A549 (cell line): ENCODE data around the gene FBF1. TPM values are rescaled to one million over a fixed set of nuclear protein-coding genes. Genes with fewer than 3 reads are reported as not detected.

Experiments used
- ATAC-seq, 2 experiments: fragments of 200-7000 bp in 1 of 2; fragments of >200 bp in 1 of 2; cut with Nextera tagmentation in 1 of 2; cut with Tn5 transposase in 1 of 2; 3 replicates each; pipeline versions ENCODE4 v1.8.0 to v1.9.1; 2018 to 2020; ENCODE audit warnings: mild to moderate bottlenecking in 1 of 2, moderate library complexity in 1 of 2
- CTCF ChIA-PET: fragments of 300-600 bp; sonication (Branson Sonifier 250); formaldehyde crosslinking; extraction: SDS; loops from one replicate; lab custom pipeline; 2021; ENCODE audit warnings: antibody characterized with exemption, inconsistent platforms; lab: Yijun Ruan, JAX
- POLR2A ChIA-PET: fragments of 350-600 bp; formaldehyde crosslinking; extraction: SDS; loops from one replicate; lab custom pipeline; 2021; ENCODE audit warnings: antibody characterized with exemption, inconsistent platforms; lab: Yijun Ruan, JAX
- DNase-seq, 2 experiments: peaks; one replicate each; pipeline versions ENCODE4 v3.0.0 to v3.0.0-alpha.2; 2011 to 2016; ENCODE audit warnings: low read depth in 1 of 2, low spot score in 1 of 2
- FAIRE-seq: peaks from 2 replicates; lab custom pipeline; 2011; peaks lifted over from hg19 to GRCh38; lab: Jason Lieb, UNC
- H3K27ac ChIP-seq, 2 experiments: fragments of >200 bp; sonication (Bioruptor Twin); formaldehyde crosslinking; 3 replicates each; pipeline ENCODE4 v1.5.1; 2016 to 2017
- H3K4me1 ChIP-seq: fragments of >200 bp; sonication (Bioruptor Twin); formaldehyde crosslinking; 3 replicates; pipeline ENCODE4 v1.6.1; 2016
- H3K4me2 ChIP-seq: fragments of >200 bp; sonication (Bioruptor Twin); formaldehyde crosslinking; 3 replicates; pipeline ENCODE4 v1.6.1; 2016
- H3K4me3 ChIP-seq: fragments of >200 bp; sonication (Bioruptor Twin); formaldehyde crosslinking; 3 replicates; pipeline ENCODE4 v1.5.1; 2016
- H3K9me3 ChIP-seq: fragments of >200 bp; sonication (Bioruptor Twin); formaldehyde crosslinking; 3 replicates; pipeline ENCODE4 v1.6.1; 2016
- CBX8 ChIP-seq: fragments of 200-600 bp; sonication (generic); IDR thresholded peaks from 2 replicates; pipeline ENCODE4 v1.6.1; 2016
- CEBPB ChIP-seq, 2 experiments: fragments of >200 bp in 1 of 2; sonication (Bioruptor Twin) in 1 of 2; formaldehyde crosslinking in 1 of 2; IDR thresholded peaks; 2 replicates each; pipeline ENCODE4 v1.6.1; 2012 to 2016
- CHD2 ChIP-seq: fragments of 150-350 bp; IDR thresholded peaks from 2 replicates; pipeline ENCODE4 v1.6.1; 2014; ENCODE audit warnings: low read length; ENCODE audit not compliant: partially characterized antibody
- CTCF ChIP-seq: fragments of >200 bp; sonication (Bioruptor Twin); formaldehyde crosslinking; IDR thresholded peaks from 3 replicates; pipeline ENCODE4 v1.5.1; 2016
- E2F6 ChIP-seq: IDR thresholded peaks from 2 replicates; pipeline ENCODE4 v1.6.1; 2012; ENCODE audit warnings: low read depth, borderline replicate concordance
- EHF ChIP-seq: fragments of 250-450 bp; sonication (Bioruptor Pico); IDR thresholded peaks from 2 replicates; pipeline ENCODE4 v1.5.0; 2020; ENCODE audit warnings: mild to moderate bottlenecking
- ESRRA ChIP-seq: fragments of 150-350 bp; IDR thresholded peaks from 2 replicates; pipeline ENCODE4 v1.6.1; 2014; ENCODE audit warnings: mild to moderate bottlenecking, low read length, borderline replicate concordance
- FOSL2 ChIP-seq, 2 experiments: fragments of 450-650 bp in 1 of 2; fragments of >200 bp in 1 of 2; sonication (Bioruptor Twin) in 1 of 2; formaldehyde crosslinking; IDR thresholded peaks; 2 replicates each; pipeline versions ENCODE4 v1.5.0 to v1.6.1; 2016 to 2020; ENCODE audit warnings: mild to moderate bottlenecking in 1 of 2, moderate library complexity in 1 of 2
- GATA3 ChIP-seq: IDR thresholded peaks from 2 replicates; pipeline ENCODE4 v1.6.1; 2012; ENCODE audit warnings: borderline replicate concordance
- HDAC2 ChIP-seq: fragments of 200-600 bp; sonication (generic); IDR thresholded peaks from 2 replicates; pipeline ENCODE4 v1.6.1; 2016
- HOXA7 ChIP-seq: fragments of 250-450 bp; sonication (Bioruptor Pico); IDR thresholded peaks from 2 replicates; pipeline ENCODE4 v1.5.0; 2020; ENCODE audit warnings: mild to moderate bottlenecking, moderate library complexity
- HOXB13 ChIP-seq: fragments of 250-450 bp; sonication (Bioruptor Pico); IDR thresholded peaks from 2 replicates; pipeline ENCODE4 v1.5.0; 2020; ENCODE audit warnings: low read depth, mild to moderate bottlenecking, moderate library complexity
- HOXB5 ChIP-seq: fragments of 250-450 bp; sonication (Bioruptor Pico); IDR thresholded peaks from 2 replicates; pipeline ENCODE4 v1.5.0; 2020; ENCODE audit warnings: mild to moderate bottlenecking, moderate library complexity
- JUN ChIP-seq, 2 experiments: fragments of >200 bp; sonication (Bioruptor Twin); formaldehyde crosslinking; IDR thresholded peaks; 2 replicates in 1 of 2; 3 replicates in 1 of 2; pipeline ENCODE4 v1.6.1; 2016 to 2017
- KDM5A ChIP-seq: fragments of 200-600 bp; sonication (generic); IDR thresholded peaks from 2 replicates; pipeline ENCODE4 v1.6.1; 2016; ENCODE audit warnings: antibody characterized with exemption, mild to moderate bottlenecking
- MAX ChIP-seq: IDR thresholded peaks from 2 replicates; pipeline ENCODE4 v1.6.1; 2012
- PHF8 ChIP-seq: fragments of 200-600 bp; sonication (generic); IDR thresholded peaks from 2 replicates; pipeline ENCODE4 v1.6.1; 2016; ENCODE audit warnings: low read depth, mild to moderate bottlenecking, antibody characterized with exemption, moderate library complexity, borderline replicate concordance
- POLR2AphosphoS2 ChIP-seq: conservative IDR thresholded peaks from 2 replicates; pipeline ENCODE4 v1.6.1; 2012; ENCODE audit warnings: low read length, improper control_type of control experiment, inconsistent platforms
- RARB ChIP-seq: fragments of 250-450 bp; sonication (Bioruptor Pico); IDR thresholded peaks from 2 replicates; pipeline ENCODE4 v1.8.0; 2021; ENCODE audit warnings: mild to moderate bottlenecking, moderate library complexity
- RFX5 ChIP-seq: fragments of 450-650 bp; IDR thresholded peaks from 2 replicates; pipeline ENCODE4 v1.7.1; 2014; ENCODE audit warnings: antibody characterized with exemption, mild to moderate bottlenecking, moderate library complexity
- SMC3 ChIP-seq: fragments of >200 bp; sonication (Bioruptor Twin); formaldehyde crosslinking; IDR thresholded peaks from 3 replicates; pipeline ENCODE4 v1.6.1; 2018; ENCODE audit warnings: inconsistent platforms
- TFCP2L1 ChIP-seq: fragments of 250-450 bp; sonication (Bioruptor Pico); IDR thresholded peaks from 2 replicates; pipeline ENCODE4 v1.5.0; 2021; ENCODE audit warnings: mild to moderate bottlenecking
- TP53 ChIP-seq: fragments of 250-450 bp; sonication (Bioruptor Pico); IDR thresholded peaks from 2 replicates; pipeline ENCODE4 v1.5.0; 2021; ENCODE audit warnings: mild to moderate bottlenecking, moderate library complexity
- USF2 ChIP-seq: fragments of 450-650 bp; IDR thresholded peaks from 2 replicates; pipeline ENCODE4 v1.6.1; 2014; ENCODE audit warnings: antibody characterized with exemption
- ZC3H11A ChIP-seq: fragments of 450-650 bp; IDR thresholded peaks from 2 replicates; pipeline ENCODE4 v1.6.1; 2014; ENCODE audit warnings: antibody characterized with exemption, mild to moderate bottlenecking
- ZSCAN20 ChIP-seq: fragments of 250-450 bp; sonication (Bioruptor Pico); IDR thresholded peaks from 2 replicates; pipeline ENCODE4 v1.8.0; 2022; ENCODE audit warnings: mild to moderate bottlenecking, moderate library complexity
- WGBS: methylation state at CpG from one replicate; pipeline ENCODE4 v1.1.6; 2017; ENCODE audit errors: missing lambda C conversion rate; 5-methylcytosine and 5-hydroxymethylcytosine counted together
- polyA minus RNA-seq: library from RNA; depleted of rRNA, polyadenylated mRNA; stranded (reverse); fragments of >200 nt; gene quantifications from 2 replicates; pipeline ENCODE4 v1.2.3, GENCODE V29; 2011; rRNA and poly(A)+ RNA removed
- polyA plus RNA-seq, 4 experiments: library from polyadenylated mRNA; depleted of rRNA in 3 of 4; stranded (reverse); fragments of >200 nt; fragmentation: RNase III in 1 of 4; extraction: RNeasy Plus Mini Kit Qiagen cat#74134 plus additional on column Dnase treatment in 1 of 4; gene quantifications; 2 replicates in 3 of 4; 3 replicates in 1 of 4; pipeline ENCODE4 v1.2.3, GENCODE V29; 2011 to 2017
- TF ChIP-seq, protein P1 (sequence below): fragments of 150-350 bp; IDR thresholded peaks from 2 replicates; pipeline ENCODE4 v1.6.1; 2014; ENCODE audit warnings: low read depth, mild to moderate bottlenecking, low read length
- TF ChIP-seq, protein P2 (sequence below): fragments of 250-450 bp; sonication (Bioruptor Pico); IDR thresholded peaks from 2 replicates; pipeline ENCODE4 v1.5.0; 2021; ENCODE audit warnings: mild to moderate bottlenecking, moderate library complexity, borderline replicate concordance
- TF ChIP-seq, protein P3 (sequence below): IDR thresholded peaks from 2 replicates; pipeline ENCODE4 v1.6.1; 2012

The FBF1 gene
- polyA plus RNA-seq (2011; rRNA removed): 7.9 and 8.5 TPM in 2 replicates
- polyA plus RNA-seq (2012; cell fraction: cytosol; rRNA removed): 20.6 and 24.2 TPM in 2 replicates
- polyA plus RNA-seq (2012; cell fraction: nucleus; rRNA removed): 113 and 149 TPM in 2 replicates
- polyA plus RNA-seq (2017; fragmentation: RNase III; extraction: RNeasy Plus Mini Kit Qiagen cat#74134 plus additional on column Dnase treatment): 14.6 to 17.8 TPM (median 17.3 TPM) in 3 replicates
- 14.7 and 15.0 TPM in 2 replicates for polyA minus RNA-seq

DNA sequence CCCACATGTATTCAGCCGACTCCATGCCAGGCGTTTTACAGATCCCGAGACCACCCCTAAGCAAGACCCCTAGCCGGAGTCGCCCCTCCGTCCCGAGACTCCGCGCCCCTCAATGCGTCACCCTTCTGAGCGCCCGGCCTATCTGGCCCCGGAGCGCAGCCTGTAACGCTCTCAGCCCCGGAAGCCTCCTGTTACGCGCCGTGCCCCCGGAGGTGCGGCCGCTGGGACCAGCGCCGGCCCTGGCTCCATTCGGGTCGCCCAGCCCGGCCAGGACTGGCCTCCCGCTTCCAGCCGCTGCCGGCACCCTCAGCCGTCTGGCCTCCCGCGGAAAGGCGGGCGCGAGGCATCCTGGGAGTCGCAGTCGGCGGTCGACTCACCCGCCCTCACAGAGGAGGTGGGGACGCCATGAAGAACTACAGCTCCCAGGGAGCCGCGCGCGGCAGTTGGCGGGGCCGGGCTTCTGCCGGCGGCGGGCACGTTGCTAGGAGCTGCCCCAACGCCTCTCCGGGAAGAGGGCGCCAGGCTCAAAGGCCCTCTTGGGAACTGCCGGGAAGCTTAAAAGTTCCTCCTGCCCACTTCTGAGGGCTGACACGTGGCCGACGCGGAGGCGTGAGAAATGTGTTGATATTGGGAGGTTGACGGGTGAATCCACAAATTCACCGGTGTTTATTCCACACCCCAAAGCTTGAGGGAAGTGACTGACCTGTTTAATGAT lies at the start of gene FBF1:
Gene FBF1, minus strand, starts transcription at position 316 of the 715 bp plus-strand sequence. CDS start 2,893 bp downstream, outside the sequence.
- FAIRE-seq (peak; percentile 56), DNase-seq (peak; percentile 97 to 99), ATAC-seq (peak; percentile 100)
- peak within 1 kb of the TSS; percentile 67 for H3K4me3 ChIP-seq
- CTCF ChIA-PET: interaction anchor here (0.7 to 1.6 kb wide), 11 partner anchors 9 to 205 kb away, joined by 3 to 9 read pairs (median 4); partner anchors contain the start of genes ACOX1, CDK3, TEN1 and TRIM65
- peak within 1 kb of the TSS; percentile 80 for H3K4me2 ChIP-seq
- no peaks in the 10 kb centered on the region for H3K9me3 ChIP-seq
- peak within 1 kb of the TSS; percentile 82 to 94 for H3K27ac ChIP-seq
- POLR2A ChIA-PET: interaction anchor here (0.7 to 1.3 kb wide), 12 partner anchors 9 to 324 kb away, joined by 3 to 13 read pairs (median 4); partner anchors contain the start of genes ACOX1, TEN1, UBALD2 and WBP2
- WGBS: 2% methylated on average over 45 of the region's 63 CpGs
- H3K4me1 ChIP-seq: peaks cover 5% of the 10 kb centered on the region; the same call in 1 of the 3 replicates
- peak; percentile 56; the same call in 1 of the 2 replicates for TF ChIP-seq HOXA7
- peak; percentile 83 to 94 for TF ChIP-seq JUN (IDR thresholded peaks at IDR 0.05)
- peak; percentile 97 for TF ChIP-seq MAX
- TF ChIP-seq CBX8: no peak
- TF ChIP-seq KDM5A: 0 out of 2 replicates have a peak, but pooled peaks have one; percentile 15
- peak; percentile 68 for TF ChIP-seq HOXB13 (CRISPR knock-in tag)
- 0 out of 2 replicates have a peak, but pooled peaks have one; percentile 38 for TF ChIP-seq TP53 (CRISPR knock-in tag)
- TF ChIP-seq GATA3: no peak; the same call in 1 of the 2 replicates
- peak; percentile 98 for TF ChIP-seq PHF8
- TF ChIP-seq, protein P1, sequence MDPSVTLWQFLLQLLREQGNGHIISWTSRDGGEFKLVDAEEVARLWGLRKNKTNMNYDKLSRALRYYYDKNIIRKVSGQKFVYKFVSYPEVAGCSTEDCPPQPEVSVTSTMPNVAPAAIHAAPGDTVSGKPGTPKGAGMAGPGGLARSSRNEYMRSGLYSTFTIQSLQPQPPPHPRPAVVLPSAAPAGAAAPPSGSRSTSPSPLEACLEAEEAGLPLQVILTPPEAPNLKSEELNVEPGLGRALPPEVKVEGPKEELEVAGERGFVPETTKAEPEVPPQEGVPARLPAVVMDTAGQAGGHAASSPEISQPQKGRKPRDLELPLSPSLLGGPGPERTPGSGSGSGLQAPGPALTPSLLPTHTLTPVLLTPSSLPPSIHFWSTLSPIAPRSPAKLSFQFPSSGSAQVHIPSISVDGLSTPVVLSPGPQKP: no peak
- TF ChIP-seq CEBPB (IDR thresholded peaks at IDR 0.05): no peak
- peak; percentile 81 for TF ChIP-seq HOXB5 (CRISPR knock-in tag)
- no peak for TF ChIP-seq ZSCAN20
- TF ChIP-seq HDAC2: 0 out of 2 replicates have a peak, but pooled peaks have one; percentile 42
- no peak for TF ChIP-seq ESRRA
- no peak for TF ChIP-seq CHD2
- TF ChIP-seq E2F6: peak; percentile 91; the same call in 1 of the 2 replicates
- TF ChIP-seq ZC3H11A: no peak
- TF ChIP-seq, protein P2, sequence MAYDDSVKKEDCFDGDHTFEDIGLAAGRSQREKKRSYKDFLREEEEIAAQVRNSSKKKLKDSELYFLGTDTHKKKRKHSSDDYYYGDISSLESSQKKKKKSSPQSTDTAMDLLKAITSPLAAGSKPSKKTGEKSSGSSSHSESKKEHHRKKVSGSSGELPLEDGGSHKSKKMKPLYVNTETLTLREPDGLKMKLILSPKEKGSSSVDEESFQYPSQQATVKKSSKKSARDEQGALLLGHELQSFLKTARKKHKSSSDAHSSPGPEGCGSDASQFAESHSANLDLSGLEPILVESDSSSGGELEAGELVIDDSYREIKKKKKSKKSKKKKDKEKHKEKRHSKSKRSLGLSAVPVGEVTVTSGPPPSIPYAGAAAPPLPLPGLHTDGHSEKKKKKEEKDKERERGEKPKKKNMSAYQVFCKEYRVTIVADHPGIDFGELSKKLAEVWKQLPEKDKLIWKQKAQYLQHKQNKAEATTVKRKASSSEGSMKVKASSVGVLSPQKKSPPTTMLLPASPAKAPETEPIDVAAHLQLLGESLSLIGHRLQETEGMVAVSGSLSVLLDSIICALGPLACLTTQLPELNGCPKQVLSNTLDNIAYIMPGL: no peak
- no peak for TF ChIP-seq RARB (CRISPR knock-in tag)
- peak; percentile 65 for TF ChIP-seq USF2
- TF ChIP-seq EHF (CRISPR knock-in tag): 0 out of 2 replicates have a peak, but pooled peaks have one; percentile 70
- no peak for TF ChIP-seq CTCF
- TF ChIP-seq TFCP2L1: 0 out of 2 replicates have a peak, but pooled peaks have one; percentile 59
- TF ChIP-seq, protein P3, sequence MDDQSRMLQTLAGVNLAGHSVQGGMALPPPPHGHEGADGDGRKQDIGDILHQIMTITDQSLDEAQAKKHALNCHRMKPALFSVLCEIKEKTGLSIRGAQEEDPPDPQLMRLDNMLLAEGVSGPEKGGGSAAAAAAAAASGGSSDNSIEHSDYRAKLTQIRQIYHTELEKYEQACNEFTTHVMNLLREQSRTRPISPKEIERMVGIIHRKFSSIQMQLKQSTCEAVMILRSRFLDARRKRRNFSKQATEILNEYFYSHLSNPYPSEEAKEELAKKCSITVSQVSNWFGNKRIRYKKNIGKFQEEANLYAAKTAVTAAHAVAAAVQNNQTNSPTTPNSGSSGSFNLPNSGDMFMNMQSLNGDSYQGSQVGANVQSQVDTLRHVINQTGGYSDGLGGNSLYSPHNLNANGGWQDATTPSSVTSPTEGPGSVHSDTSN: 0 out of 2 replicates have a peak, but pooled peaks have one; percentile 29
- TF ChIP-seq POLR2AphosphoS2: 0 out of 2 replicates have a peak, but pooled peaks have one; percentile 35
- TF ChIP-seq SMC3: no peak
- TF ChIP-seq RFX5: no peak
- no peak for TF ChIP-seq FOSL2 (IDR thresholded peaks at IDR 0.05)
- TF ChIP-seq FOSL2 (CRISPR knock-in tag; IDR thresholded peaks at IDR 0.05): no peak; the same call in 1 of the 2 replicates
